ENCODE results near the gene CFP.

DNA sequence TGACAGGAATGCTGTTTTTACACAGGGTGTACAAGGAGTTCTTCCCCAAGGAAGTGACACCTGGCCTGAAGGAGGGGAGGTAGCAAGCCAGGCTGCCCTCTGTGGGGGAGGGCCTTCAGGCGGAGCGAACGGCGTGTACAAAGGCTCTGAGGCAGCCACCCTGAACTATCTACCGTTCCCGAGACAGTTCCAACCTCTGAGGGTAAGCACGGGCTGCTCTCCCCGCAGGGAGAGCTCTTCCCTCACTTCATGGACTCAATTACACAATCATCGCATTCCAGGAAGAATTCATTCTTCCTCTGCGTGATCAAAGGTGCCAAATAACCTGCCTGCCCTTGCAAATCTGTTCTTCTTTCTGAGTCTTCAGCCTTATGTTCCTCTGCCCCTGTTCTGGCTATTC is 15.8 kb upstream of the CFP start:
- no peak for TF ChIP-seq POLR2A (IDR thresholded peaks at IDR 0.05)
- TF ChIP-seq, protein P1, sequence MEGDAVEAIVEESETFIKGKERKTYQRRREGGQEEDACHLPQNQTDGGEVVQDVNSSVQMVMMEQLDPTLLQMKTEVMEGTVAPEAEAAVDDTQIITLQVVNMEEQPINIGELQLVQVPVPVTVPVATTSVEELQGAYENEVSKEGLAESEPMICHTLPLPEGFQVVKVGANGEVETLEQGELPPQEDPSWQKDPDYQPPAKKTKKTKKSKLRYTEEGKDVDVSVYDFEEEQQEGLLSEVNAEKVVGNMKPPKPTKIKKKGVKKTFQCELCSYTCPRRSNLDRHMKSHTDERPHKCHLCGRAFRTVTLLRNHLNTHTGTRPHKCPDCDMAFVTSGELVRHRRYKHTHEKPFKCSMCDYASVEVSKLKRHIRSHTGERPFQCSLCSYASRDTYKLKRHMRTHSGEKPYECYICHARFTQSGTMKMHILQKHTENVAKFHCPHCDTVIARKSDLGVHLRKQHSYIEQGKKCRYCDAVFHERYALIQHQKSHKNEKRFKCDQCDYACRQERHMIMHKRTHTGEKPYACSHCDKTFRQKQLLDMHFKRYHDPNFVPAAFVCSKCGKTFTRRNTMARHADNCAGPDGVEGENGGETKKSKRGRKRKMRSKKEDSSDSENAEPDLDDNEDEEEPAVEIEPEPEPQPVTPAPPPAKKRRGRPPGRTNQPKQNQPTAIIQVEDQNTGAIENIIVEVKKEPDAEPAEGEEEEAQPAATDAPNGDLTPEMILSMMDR (IDR thresholded peaks at IDR 0.05), result no peak
